ENCODE results near the gene AHDC1. TPM values are rescaled to one million over a fixed set of nuclear protein-coding genes. Genes with fewer than 3 reads are reported as not detected.

AHDC1 gene
- polyA plus RNA-seq, 1 donor from 2014 or later = 5.3 TPM

GRCh38 chr1:27584453-27584852 is 19.5 kb downstream of the AHDC1 start:
- Histone ChIP-seq H2AFZ (ENCODE audit: low read depth, low read length) (no peak overlapping the region), H3K36me3 (ENCODE audit: insufficient read depth, low read length) (no peaks in the 10 kb centered on the region), H4K20me1 (ENCODE audit: insufficient read depth) (peaks cover 5% of the 10 kb centered on the region), H3K27me3 (ENCODE audit: insufficient read depth, low read depth, low read length) (no peaks in the 10 kb centered on the region), H3K9ac (ENCODE audit: low read length) (no peak overlapping the region), H3K27ac (ENCODE audit: low read length) (no peak overlapping the region), H3K9me3 (ENCODE audit: low read length) (no peaks in the 10 kb centered on the region), H3K4me3 (ENCODE audit: low read length) (no peak overlapping the region), H3K4me2 (ENCODE audit: low read length) (no peak overlapping the region), H3K9me2 (ENCODE audit: insufficient read depth, low read length) (no peaks in the 10 kb centered on the region), H3F3A (ENCODE audit: insufficient read depth, low read length, poor library complexity, severe bottlenecking) (no peaks in the 10 kb centered on the region), H3K79me2 (replicated peaks; ENCODE audit: insufficient read depth, low read length) (peaks cover 66% of the 10 kb centered on the region)
- TF ChIP-seq MXI1 (conservative IDR thresholded peaks at IDR 0.05; ENCODE audit: poor library complexity, severe bottlenecking) (no peak), RAD21 (conservative IDR thresholded peaks at IDR 0.05) (no peak), POLR2AphosphoS5 (IDR thresholded peaks at IDR 0.05) (no peak), EZH2 (IDR thresholded peaks at IDR 0.05; ENCODE audit: borderline replicate concordance, insufficient read depth, low read length, poor library complexity, severe bottlenecking) (no peak), REST (IDR thresholded peaks at IDR 0.05; ENCODE audit: borderline replicate concordance) (no peak), CTCF (IDR thresholded peaks at IDR 0.05; ENCODE audit: poor library complexity, severe bottlenecking) (no peak), TAF1 (IDR thresholded peaks at IDR 0.05; ENCODE audit: low read depth) (no peak)

- H3F3A ChIP-seq (ENCODE audit: insufficient read depth, low read length, poor library complexity, severe bottlenecking) = no peaks in the 10 kb centered on the region
- H3K79me2 ChIP-seq (replicated peaks; ENCODE audit: insufficient read depth, low read length) = peaks cover 68% of the 10 kb centered on the region
- no peaks in the 10 kb centered on the region for H3K9me3 ChIP-seq (ENCODE audit: low read length)
- no peak overlapping the region for H2AFZ ChIP-seq (ENCODE audit: low read depth, low read length)
- no peak for TF ChIP-seq EZH2 (IDR thresholded peaks at IDR 0.05; ENCODE audit: borderline replicate concordance, insufficient read depth, low read length, poor library complexity, severe bottlenecking)
- no peak for TF ChIP-seq EP300 (conservative IDR thresholded peaks at IDR 0.05; ENCODE audit: poor library complexity, severe bottlenecking)
- TF ChIP-seq POLR2AphosphoS5 (IDR thresholded peaks at IDR 0.05) = no peak
- TF ChIP-seq MXI1 (conservative IDR thresholded peaks at IDR 0.05; ENCODE audit: poor library complexity, severe bottlenecking) = no peak
- no peak for TF ChIP-seq REST (IDR thresholded peaks at IDR 0.05; ENCODE audit: borderline replicate concordance)
- TF ChIP-seq TAF1 (IDR thresholded peaks at IDR 0.05; ENCODE audit: low read depth) = no peak
- TF ChIP-seq RAD21 (conservative IDR thresholded peaks at IDR 0.05) = no peak
- TF ChIP-seq CTCF (IDR thresholded peaks at IDR 0.05; ENCODE audit: poor library complexity, severe bottlenecking) = no peak
- TF ChIP-seq SMC3 (conservative IDR thresholded peaks at IDR 0.05; ENCODE audit: poor library complexity) = no peak
- H3K36me3 ChIP-seq (ENCODE audit: insufficient read depth, low read length) = no peaks in the 10 kb centered on the region
- no peaks in the 10 kb centered on the region for H3K9me2 ChIP-seq (ENCODE audit: insufficient read depth, low read length)
- H3K9ac ChIP-seq (ENCODE audit: low read length) = no peak overlapping the region
- H3K27me3 ChIP-seq (ENCODE audit: insufficient read depth, low read depth, low read length) = no peaks in the 10 kb centered on the region
- no peak overlapping the region for H3K27ac ChIP-seq (ENCODE audit: low read length)
- H4K20me1 ChIP-seq (ENCODE audit: insufficient read depth) = peaks cover 5% of the 10 kb centered on the region
- H3K4me3 ChIP-seq (ENCODE audit: low read length) = no peak overlapping the region
- H3K4me2 ChIP-seq (ENCODE audit: low read length) = no peak overlapping the region
Observed at GRCh38 chr1:27583479-27583878, 20.5 kb downstream of the AHDC1 start.

Data from neural cell (in vitro differentiated cells).